Stimulated activated CD8-positive, alpha-beta memory T cell treated with anti-CD3 and anti-CD28 coated beads, Interleukin-2, amount 100 ng/mL, for 48 hours (primary cell): Measurements from ENCODE around the gene RRAS.

Experiments
- DNase-seq, 2 donors: peaks; one replicate each; pipeline ENCODE4 v3.0.0-alpha.2; 2020; ENCODE audit warnings: low read depth in 2 of 2

RRAS gene

GRCh38 chr19:49640113-49640898 is at the start of gene RRAS:
RRAS (minus strand) TSS chr19:49640143; CDS start chr19:49640098, 45 bp downstream.
- DNase-seq = peak; percentile 99 to 100

DNA sequence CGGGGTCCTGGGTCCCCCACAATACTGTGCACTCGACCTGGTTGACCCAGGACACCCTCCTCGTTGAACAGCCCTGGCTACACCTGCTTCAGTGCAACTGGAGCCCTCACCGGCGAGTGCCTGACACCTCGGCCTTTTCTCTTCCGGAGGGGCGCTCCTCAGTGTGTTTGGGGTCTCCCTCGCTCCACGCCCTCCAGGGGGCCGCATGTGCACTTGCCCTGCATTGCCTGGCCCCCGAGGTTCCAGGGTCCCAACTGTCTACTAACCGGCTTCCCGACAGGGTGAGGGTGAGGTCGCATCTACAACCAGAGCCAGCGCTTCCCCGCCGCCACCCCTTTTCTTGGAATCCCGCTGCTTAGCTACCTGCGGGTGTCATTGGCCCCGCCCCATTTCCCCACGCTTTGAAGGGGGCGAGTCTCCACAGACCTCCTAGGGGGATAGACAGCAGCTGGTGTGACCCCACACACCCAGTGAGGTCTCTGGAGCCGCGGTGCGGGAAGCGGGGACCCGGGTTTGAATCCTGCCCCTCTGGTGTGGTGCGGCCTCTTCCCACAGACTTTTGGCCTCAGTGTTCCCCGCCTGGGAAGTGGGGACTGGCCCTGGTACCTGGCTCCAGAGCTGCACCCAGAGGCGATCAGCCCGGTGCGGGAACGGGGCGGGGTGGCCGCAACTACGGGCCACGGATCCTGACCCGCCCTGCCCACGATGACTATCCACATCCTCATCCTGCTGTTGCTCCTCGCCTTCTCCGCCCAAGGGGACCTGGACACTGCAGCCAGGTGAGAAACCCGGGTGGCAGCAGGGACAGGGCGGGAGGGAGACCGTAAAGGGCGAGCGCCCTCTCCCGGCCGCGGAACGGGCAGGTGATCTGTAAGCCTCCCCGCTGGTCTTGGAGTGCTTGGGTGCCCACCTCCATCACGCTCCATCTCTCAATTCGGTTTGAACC is 49.5 kb upstream of the RRAS start, which contains the start of gene ADM5:
TSS of gene ADM5 (plus strand) at position 462 of the 946 bp plus-strand sequence. CDS start at position 706, 244 bp downstream.
- peak in 1 of 2 donors; percentile 35 for DNase-seq

DNA sequence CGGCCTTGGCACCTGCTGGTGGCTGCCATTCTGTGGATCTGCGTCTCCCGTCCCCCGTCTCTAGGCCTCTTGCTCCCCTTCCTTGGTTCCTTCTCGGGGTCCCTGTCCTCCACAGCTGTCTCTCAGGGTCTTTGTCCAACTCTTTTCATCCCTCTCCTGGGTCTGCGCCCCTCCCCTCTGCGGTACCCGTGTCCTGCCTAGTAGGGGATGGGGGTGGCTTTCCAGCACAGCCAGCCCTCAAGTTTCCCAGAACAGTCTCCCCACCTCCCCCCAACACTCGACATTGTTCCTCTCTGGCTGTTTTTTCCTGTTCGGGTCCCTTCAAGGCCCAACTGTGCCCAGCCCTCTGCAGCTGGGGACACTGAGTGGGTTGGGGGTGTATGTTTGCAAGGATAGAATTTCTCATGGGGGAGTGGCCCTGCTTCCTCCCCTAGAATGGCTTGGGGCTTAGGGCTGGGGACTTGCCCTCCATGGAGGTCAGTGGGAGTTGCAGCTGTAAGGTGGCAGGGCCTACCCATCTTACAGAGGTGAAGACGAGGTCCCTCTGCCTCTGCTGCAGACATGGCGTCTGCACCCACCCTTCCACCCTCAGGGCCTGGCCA is 48.7 kb upstream of the RRAS start:
- DNase-seq = no peak

- no peak for DNase-seq
Observed at GRCh38 chr19:49687566-49688316, 47.8 kb upstream of the RRAS start.

DNA sequence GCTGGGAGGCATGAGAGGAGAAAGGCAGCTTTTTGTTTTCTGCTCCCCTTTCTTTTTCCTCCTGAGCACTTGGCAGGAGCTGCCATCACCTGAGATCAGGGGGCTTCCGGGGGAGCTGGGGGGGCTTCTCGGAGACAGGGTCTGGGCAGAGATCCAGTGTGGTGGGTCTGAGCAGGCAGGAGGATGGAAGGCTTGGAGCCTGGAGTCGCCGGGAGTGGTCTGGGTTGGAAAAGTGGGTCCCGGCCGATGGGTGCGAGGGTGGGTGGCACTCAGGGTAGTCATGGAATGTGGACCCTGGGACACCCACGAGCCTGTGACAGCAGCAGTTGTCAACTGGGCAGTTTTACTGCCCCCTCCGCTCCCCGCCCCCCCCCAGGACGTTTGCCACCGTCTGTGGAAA is 47.2 kb upstream of the RRAS start:
- DNase-seq = no peak

- DNase-seq = no peak
Observed at GRCh38 chr19:49686503-49687088, 46.7 kb upstream of the RRAS start.

DNA sequence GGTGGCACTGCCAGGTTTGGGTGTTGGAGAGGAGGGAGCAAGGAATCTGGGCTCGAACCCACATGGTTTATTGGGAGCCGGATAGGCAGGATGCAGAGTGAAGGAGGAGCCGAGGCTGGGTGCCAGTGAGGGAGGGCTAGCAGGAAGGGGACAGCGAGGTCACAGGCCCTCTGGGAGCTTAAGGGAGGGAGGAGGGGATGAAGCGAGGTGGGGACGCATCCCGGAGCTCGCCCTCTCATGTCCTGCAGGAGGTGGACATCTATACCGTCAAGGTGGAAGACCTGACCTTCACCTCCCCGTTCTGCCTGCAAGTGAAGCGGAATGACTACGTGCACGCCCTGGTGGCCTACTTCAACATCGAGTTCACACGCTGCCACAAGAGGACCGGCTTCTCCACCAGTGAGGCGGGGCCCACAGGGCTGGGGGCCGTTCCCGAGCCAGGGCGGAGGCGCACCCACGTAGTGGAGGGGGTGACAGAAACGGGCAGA is 45.9 kb upstream of the RRAS start:
- no peak for DNase-seq

- no peak for DNase-seq
Observed at GRCh38 chr19:49684983-49685553, 45.1 kb upstream of the RRAS start.

DNA sequence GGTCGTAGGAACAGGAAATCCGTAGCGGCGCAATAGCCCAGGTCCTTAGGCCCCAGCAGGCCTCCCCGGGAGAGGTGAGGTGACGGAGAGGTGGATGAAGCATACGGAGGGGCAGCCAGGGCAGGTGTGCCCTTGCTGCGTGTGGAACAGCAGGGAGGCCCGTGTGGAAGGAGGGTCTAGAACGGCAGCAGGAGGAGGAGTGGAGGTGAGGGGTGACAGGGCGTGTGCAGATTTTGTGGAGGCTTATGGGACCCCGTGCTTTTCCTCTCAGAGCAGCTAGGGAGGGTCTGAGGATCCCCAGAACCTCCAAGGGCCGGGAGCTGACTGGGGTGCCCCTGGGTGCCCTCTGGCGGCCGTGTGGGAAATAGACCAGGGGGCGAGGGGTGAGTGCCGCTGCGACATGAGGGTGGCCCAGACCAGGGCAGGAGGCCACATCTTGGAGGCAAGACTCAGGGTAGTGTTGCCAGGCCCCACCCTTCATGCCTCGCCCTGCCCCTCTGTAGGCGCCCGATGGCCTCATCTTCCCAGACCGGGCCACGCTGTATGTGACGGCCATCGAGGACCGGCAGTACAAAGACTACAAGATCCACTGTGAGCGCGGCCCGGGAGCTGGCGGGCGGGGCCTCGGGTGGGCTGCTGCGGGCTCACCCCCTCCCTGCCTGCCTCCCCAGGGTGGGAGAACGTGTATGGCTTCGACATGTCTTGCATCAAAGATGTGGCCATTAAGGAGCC is 44.5 kb upstream of the RRAS start:
- no peak for DNase-seq

GRCh38 chr19:49683814-49684250 is 43.9 kb upstream of the RRAS start:
- no peak for DNase-seq

DNA sequence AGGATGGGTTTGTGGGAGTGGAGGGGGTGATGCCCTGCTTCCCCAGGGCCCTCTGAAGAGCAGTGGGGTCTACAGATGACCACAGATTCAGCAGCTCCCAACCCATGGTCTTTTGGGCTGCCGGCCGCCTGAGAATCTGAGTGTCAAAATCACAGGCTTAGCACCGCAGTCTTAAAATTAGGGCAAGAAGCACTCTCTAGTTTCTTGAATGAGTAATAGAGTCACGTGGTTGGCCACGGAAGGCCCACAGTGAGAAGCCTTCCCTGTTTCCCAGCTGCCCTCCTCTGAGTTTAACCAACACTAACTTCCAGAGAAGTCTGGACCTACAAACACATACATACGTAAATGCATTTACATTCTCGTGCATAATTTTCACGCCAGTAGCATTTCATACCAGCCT is 42.3 kb upstream of the RRAS start:
- DNase-seq = no peak

DNA sequence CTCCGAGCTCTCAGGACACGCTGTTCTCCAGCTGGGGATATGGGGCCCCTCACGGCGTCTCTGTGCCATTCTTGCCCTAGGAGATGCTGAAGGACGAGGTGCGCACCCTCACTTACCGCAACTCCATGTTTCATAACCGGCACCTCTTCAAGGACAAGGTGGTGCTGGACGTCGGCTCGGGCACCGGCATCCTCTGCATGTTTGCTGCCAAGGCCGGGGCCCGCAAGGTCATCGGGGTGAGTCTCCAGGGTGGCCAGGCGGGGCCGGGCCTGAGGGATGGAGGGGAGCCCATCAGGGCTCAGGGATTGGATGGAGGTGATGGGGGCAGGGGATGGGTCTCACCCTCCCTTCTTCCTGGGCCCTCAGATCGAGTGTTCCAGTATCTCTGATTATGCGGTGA is 41.9 kb upstream of the RRAS start:
- DNase-seq = no peak

- peak; percentile 95 to 96 for DNase-seq
Observed at GRCh38 chr19:49680421-49681351, 40.7 kb upstream of the RRAS start.

DNA sequence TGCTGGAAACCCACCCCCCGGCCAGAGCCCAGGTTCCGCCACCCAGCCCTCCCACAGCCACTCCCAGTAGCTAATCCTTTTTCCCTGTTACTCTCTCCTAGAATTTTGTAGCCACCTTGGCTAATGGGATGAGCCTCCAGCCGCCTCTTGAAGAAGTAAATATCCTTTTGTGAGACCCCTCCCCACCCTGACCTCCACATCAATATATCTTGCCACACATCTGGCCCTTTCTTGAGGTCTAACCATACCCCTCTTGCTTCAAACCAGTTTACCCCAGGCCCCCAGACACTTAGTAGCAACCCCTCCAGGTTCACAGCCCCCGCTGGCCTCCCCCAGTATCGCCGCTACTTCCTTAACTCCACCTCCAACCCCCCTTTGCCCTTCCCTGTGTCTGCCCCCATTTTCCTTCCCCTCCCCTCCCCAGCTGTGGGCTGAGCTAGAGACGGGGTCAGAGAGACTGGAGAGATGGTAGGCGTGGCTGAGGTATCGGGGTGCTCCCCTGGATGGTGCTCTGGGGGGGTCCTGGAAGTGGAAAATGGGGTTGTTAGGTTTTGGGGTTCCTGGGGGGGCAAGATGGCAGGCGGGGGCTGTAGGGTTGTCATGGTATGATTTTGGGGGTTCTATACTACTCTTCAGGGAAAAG is 39.9 kb upstream of the RRAS start:
- no peak for DNase-seq

GRCh38 chr19:49678985-49679770 is 39.2 kb upstream of the RRAS start:
- DNase-seq = no peak

DNA sequence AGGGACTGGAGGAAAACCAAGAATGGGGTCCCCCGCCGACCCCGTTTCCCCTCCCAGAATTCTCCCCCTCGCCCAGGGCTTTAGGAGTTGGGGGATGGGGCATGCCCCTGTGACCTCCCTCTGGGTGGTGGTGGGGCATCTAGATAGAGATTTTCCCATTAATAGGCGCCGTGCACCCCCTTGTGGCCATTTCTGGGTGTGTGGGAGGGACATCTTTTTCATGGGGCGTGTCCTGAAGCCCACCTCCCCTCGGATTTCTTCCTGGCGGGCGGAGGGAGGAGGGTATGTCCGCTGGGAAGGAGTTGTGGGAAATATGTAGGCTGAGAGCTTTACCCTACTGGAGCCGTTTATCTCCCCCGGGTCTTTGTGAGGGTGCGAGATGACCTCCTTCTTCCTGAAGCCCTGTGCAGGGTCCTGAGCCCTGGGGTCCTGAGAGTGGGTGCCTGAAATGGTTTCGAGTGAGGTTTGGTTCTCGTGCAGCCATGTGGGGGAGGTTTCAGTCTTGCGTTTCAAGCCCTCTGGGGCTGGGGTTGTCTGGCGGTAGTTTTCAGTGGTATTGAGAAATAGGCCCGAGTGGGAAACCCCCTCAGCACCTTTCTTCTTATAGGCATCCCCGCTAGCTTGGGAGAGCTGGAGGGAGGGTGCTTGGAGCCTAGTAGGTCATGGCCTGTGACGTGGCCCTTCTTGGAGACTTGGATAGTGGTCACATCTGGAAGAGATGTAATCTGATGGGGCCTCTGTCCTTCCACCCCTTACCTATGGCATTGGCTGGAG is 38.1 kb upstream of the RRAS start:
- DNase-seq = peak; percentile 60 to 63
